Stimulated activated CD8-positive, alpha-beta memory T cell treated with anti-CD3 and anti-CD28 coated beads, Interleukin-7, amount 100 ng/mL, for 48 hours (primary cell): ENCODE data around the gene SPATC1L.
A peak's percentile ranks its signal among the peaks of the same experiment; 100 is the strongest.
"Not testable (repeated sequence)": the region's sequence is repeated elsewhere in the genome, so short reads cannot be mapped to it uniquely, and the experiment has no call there.

Experiments used
- DNase-seq, 2 donors: peaks; one replicate each; pipeline ENCODE4 v3.0.0-alpha.2; 2020; ENCODE audit warnings: low read depth in 1 of 2; ENCODE audit errors: extremely low read depth in 1 of 2

SPATC1L gene

GRCh38 chr21:46184625-46185555 is 631 bp upstream of the SPATC1L start:
- peak; percentile 36 to 75 for DNase-seq

DNA sequence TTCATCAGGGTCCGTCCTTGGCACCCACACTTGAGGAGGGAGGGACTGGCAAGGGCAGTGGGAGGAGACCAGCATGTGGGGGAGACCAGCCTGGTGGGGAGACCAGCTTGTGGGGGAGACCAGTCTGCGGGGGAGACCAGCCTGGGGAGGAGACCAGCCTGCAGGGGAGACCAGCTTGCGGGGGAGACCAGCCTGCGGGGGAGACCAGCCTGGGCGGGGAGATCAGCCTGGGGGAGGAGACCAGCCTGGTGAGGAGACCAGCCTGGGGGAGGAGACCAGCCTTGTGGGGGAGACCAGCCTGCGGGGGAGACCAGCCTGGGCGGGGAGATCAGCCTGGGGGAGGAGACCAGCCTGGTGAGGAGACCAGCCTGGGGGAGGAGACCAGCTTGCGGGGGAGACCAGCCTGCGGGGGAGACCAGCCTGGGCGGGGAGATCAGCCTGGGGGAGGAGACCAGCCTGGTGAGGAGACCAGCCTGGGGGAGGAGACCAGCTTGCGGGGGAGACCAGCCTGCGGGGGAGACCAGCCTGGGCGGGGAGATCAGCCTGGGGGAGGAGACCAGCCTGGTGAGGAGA is 836 bp downstream of the SPATC1L start:
- not testable (repeated sequence) for DNase-seq

DNA sequence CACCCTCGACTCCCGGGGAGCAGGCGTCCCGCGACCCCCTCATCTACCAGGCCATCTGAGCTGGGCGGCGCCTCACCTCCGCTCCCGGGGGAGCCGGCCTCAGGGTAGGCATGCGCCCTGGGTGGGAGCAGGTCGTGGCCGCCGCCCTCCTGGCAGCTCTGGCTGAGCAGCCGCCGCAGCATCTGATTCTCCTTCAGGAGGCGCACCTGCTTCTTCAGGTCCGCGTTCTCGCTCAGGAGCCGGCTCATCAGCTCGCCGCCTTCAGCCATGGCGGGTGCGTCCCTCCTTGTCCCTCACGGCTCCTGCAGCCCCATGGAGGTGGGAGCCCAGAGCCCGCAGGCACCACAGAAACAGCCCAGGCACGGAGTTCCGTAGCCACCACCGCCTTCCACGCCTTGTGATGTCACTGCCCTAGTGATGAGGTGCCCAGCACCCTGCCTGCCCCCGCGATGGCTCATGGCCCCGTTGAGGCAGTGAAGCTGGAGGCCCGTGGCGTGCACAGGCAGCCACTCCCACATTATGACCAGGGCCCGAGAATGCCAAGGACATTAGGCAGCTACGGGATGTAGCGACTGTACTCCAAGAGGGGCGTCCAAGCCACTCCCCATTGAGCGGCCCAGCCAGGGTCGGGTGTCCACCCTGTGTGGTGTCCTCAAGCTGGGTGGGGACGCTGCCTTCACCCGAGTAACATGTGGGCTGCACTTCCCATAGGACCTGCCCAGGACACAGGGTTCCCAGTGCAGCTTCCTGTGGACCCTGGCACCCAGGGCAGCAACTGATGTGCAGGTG is 1.5 kb downstream of the SPATC1L start:
- DNase-seq = no peak

GRCh38 chr21:46181953-46182547 is 2.2 kb downstream of the SPATC1L start:
- DNase-seq = no peak

GRCh38 chr21:46181436-46181835 is 2.8 kb downstream of the SPATC1L start:
- DNase-seq = no peak

GRCh38 chr21:46180778-46181391 is 3.4 kb downstream of the SPATC1L start:
- no peak for DNase-seq

- DNase-seq = no peak
These were observed 4.1 kb downstream of the SPATC1L start for GRCh38 chr21:46180079-46180722.

- DNase-seq = no peak
These were observed 4.6 kb downstream of the SPATC1L start for GRCh38 chr21:46179708-46180078.

- no peak for DNase-seq
These were observed 5.3 kb downstream of the SPATC1L start for GRCh38 chr21:46178961-46179360.

DNA sequence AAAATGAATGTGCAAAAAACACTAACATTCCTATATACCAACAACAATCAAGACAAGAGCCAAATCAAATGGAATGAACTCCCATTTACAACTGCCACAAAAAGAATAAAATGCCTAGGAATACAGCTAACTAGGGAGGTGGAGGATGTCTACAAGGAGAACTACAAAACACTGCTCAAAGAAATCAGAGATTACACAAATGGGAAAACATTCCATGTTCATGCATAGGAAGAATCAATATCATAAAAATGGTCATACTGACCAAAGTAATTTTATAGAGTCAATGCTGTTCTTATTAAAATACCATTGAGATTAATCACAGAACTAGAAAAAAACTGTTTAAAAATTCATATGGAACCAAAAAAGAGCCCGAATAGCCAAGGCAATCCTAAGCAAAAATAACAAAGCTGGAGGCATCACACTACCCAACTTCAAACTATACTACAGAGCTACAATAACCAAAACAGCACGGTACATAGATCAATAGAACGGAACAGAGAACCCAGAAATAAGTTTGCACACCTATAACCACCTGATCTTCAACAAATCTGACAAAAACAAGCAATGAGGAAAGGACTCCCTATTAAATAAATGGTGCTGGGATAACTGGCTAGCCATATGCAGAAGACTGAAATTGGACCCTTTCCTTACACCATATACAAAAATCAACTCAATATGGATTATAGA is 7.7 kb downstream of the SPATC1L start:
- not testable (repeated sequence) for DNase-seq

DNA sequence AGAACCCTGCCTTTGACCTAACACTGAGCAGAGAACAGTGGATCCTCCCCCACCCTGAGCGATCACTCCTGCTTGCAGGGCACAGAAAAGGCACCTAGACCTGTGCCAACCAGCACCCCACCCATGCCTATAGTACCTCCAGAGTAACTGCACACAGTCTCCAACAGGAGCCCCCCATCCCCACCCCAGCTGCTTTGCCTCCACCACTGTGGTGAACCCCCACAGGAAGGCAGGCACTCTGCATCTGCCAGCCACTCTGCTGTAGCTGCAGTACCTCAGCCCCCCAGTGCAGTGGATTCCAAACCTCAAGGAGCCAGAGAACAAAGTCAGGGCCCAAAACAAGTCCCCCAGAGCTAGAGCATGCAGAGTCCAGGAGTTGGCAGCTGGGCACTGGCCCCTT is 10.7 kb downstream of the SPATC1L start:
- no peak for DNase-seq

DNA sequence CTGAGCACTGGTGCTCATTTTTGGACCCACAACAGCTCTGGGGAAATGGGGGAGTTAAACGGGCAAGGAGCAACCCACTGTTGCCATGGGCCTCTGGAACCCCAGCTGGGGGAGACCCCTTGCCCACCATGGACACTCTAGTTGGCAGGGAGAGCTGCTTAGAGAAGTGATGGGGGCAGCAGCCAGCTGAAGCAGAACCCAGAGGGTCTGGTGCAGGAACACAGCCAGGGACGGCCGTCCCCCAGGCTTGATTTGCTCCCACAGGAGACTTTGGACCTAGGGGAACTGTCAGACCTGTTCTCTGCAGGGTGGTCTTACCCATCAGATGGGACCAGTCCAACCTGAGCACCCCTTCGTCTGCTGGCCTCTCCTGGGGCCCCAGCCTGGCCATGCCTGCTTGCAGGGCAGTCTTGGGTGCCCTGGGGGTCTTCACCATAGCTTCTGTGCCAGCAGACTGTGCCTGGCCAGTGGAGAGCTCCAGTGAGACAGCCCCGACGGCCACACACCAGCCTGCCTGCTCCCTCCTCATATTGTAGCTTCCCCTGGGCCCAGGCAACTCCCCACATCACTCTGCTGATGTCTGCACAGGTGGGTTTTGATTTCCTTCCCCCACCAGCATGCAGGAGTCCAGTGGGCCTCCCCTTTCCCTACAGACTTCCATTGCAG is 11.3 kb downstream of the SPATC1L start:
- no peak for DNase-seq

- DNase-seq = no peak
These were observed 12.0 kb downstream of the SPATC1L start for GRCh38 chr21:46171996-46172862.

DNA sequence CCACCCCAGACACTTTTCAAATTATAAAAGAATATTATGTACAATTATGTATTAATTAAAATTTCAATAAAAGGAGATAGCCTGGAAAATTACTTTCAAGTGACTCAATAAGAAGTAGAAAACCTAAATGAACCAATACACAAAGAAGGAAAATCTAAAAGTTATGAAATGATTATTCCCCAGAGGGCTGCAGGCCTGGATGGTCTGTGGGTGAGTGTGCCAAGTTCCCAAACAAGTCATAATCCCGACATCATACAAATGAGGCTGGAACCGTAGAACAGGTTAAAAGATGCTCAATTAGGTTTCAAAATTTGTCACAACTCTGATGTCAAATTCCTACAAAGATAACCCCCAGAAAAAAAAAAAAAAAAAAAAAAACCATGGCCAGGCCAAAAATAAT is 12.7 kb downstream of the SPATC1L start:
- DNase-seq = no peak

DNA sequence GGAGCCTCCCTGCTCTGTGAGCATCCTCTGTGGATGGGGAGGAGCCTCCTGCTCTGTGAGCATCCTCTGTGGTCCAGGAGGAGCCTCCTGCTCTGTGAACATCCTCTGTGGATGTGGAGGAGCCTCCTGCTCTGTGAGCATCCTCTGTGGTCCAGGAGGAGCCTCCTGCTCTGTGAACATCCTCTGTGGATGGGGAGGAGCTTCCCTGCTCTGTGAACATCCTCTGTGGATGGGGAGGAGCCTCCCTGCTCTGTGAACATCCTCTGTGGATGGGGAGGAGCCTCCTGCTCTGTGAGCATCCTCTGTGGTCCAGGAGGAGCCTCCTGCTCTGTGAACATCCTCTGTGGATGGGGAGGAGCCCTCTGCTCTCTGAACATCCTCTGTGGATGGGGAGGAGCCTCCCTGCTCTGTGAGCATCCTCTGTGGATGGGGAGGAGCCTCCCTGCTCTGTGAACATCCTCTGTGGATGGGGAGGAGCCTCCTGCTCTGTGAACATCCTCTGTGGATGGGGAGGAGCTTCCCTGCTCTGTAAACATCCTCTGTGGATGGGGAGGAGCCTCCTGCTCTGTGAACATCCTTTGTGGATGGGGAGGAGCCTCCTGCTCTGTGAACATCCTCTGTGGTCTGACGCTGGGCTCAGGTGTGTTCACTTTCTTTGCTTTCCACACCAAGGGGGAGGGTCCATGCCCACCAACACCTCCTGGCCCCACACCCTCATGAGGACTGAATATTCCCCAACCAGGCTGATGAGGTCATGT is 13.6 kb downstream of the SPATC1L start:
- DNase-seq = not testable (repeated sequence)

DNA sequence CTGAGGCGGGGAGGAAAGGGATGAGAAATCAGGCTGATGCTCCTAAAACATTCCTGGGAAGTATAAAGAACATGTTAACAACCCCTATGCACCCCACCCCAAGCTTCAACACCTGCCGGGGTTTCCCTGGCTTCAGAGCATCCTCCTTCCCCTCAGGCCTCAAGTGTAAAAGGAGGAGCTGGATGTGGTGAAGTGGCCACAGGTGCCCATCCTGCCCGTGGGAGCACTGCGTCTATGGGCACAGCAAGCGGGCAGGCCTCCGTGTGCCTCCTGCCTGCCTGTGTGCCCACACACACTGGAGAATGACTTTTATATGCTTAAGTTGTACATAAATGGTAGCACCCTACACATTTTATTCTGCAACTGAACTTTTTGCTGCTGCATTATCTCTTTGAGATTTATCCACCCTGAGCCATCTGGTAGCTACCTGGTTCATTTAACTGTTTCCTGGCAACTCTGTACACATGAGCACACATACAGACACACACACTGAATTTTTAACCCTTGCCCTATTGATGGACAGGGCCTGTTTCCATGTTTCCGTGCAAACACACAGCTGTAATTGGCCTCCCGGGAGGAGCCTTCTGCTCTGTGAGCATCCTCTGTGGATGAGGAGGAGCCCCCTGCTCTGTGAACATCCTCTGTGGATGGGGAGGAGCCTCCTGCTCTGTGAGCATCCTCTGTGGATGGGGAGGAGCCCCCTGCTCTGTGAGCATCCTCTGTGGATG is 15.4 kb downstream of the SPATC1L start:
- DNase-seq = no peak

DNA sequence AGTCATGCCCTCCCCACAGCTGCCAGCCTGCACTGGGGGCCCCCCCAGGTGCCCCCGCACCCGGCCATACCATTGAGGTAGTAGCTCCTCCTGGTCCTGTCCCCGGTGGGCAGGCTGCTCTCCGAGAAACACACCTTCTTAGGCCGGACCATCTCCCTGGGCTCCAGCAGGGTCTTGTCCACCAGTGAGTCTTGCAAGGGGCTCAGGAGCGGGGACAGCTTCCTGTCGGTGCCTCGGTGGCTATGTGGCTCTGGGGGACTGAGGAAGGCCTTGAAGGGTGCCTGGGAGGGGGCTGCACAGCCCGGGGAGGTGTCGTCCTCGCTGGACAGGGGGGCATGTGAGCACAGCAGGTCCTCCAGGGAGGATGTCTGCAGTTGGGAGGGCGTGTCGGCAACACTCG is 16.0 kb downstream of the SPATC1L start:
- no peak for DNase-seq
